ENCODE results near the gene FBN1.

DNA sequence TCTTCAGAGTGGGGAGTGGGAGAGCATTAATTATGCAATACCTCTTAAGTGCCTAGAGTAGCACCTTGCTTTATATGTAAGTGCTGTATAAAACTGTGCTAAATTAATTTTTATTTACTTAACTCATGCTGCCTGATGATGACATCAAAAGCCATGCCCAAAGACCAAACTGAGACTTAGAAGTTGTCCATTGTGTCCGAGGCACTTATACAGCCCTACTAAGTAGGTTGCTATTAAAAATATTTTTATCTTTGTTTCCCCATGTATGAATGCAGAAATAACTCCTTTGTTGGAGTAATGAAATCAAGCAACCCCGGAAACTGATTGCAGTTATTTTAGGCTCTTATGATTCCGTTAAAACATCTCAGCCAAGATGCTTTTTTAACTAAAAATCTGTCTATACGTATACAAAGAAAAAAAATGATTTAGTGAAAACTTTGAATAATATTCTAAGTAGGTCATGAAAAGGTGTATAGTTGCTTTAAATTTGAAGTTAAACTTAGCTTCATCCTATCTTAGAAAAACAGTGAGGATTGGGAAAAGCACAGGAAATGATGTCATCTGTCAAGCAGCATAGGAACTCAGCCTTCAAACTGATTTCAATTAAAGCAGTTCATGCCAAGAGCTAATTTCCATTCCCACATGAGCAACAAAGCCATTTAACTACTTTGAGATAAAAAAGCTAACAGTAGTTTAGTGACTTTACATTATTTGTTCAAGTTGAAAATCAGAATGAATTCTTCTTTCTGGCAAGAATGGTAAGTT lies 43.0 kb downstream of the FBN1 start:
- TF ChIP-seq EZH2 (IDR thresholded peaks at IDR 0.05) (no peak), POLR2AphosphoS5 (IDR thresholded peaks at IDR 0.05; ENCODE audit: borderline replicate concordance, low read depth, low read length) (no peak), FOXP2 (optimal IDR thresholded peaks at IDR 0.05; ENCODE audit: control extremely low read depth, extremely low read length, insufficient read depth) (no peak)
